ENCODE measurements around the gene MCHR1. TPM values are rescaled to one million over a fixed set of nuclear protein-coding genes. Genes with fewer than 3 reads are reported as not detected.

MCHR1 gene
- polyA plus RNA-seq, 4 donors = 0.04 to 0.39 TPM; not detected in 2

DNA sequence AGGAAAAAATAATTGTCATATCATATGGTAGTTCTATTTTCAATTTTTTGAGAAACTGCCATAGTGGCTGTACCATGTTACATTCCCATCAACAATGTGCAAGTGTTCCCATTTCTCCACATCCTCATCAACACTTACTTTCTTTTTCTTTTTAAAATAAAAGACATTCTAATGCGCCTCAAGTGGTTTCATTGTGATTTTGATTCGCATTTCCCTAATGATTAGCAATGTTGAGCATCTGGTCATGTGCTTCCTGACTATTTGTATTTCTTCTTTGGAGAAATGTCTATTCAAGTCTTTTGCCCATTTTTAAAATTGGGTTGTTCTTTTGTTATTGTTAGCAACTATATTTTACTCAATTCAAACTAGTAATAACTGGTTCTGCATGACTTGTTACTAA, 8.4 kb downstream of the MCHR1 start:
- Histone ChIP-seq H3K9me3 (ENCODE audit: control insufficient read depth in 2 of 2, insufficient read depth in 1 of 2, low read depth in 1 of 2, low read length in 1 of 2) (no peaks in the 10 kb centered on the region), H3K4me1 (ENCODE audit: control insufficient read depth in 3 of 3, insufficient read depth in 2 of 3, low read depth in 1 of 3, low read length in 2 of 3) (peaks cover 0 to 2% (median 0%) of the 10 kb centered on the region in 3 donors), H3K36me3 (ENCODE audit: control insufficient read depth in 3 of 3, insufficient read depth in 2 of 3, low read depth in 1 of 3, low read length in 3 of 3) (no peaks in the 10 kb centered on the region), H3K27me3 (ENCODE audit: control insufficient read depth in 3 of 3, insufficient read depth in 3 of 3, low read length in 3 of 3) (peaks cover 0 to 11% (median 0%) of the 10 kb centered on the region in 3 donors), H3K27ac (ENCODE audit: low read depth in 1 of 3, low read length in 2 of 3) (no peak overlapping the region), H3K4me3 (ENCODE audit: low read depth in 1 of 3, low read length in 3 of 3) (no peak overlapping the region)
- no peak for FAIRE-seq
- DNase-seq = no peak
- WGBS, 3 donors = 71 to 88% (median 81%) methylated on average over 2 of the region's 2 CpGs

DNA sequence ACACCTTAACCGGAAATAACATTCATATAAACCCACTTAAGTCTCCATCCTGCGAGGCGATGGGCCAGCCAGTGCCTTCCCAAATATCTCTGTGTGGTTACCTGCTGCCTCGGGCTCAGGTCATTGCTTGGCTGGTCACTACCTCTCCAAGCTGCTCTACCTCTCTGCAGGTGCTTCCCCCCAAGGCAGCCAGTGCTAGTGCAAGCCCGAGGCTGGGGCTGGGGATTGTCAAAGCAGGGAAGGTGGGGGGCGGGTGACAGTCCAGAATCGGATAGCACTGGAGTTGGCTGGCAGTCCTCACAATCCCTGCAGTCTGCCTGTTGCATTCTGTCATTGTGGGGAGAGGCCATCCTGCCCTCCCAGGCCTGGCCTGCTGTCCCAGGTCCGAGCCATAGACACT, 11.1 kb downstream of the MCHR1 start:
- DNase-seq (no peak), FAIRE-seq (no peak)
- no peaks in the 10 kb centered on the region for H3K36me3 ChIP-seq (ENCODE audit: control insufficient read depth in 3 of 3, insufficient read depth in 2 of 3, low read depth in 1 of 3, low read length in 3 of 3)
- no peak overlapping the region for H3K27ac ChIP-seq (ENCODE audit: low read depth in 1 of 3, low read length in 2 of 3)
- H3K4me1 ChIP-seq (ENCODE audit: control insufficient read depth in 3 of 3, insufficient read depth in 2 of 3, low read depth in 1 of 3, low read length in 2 of 3) = no peaks in the 10 kb centered on the region
- 69 to 82% (median 77%) methylated on average over 8 of the region's 8 CpGs for WGBS, 3 donors
- no peak overlapping the region for H3K4me3 ChIP-seq (ENCODE audit: low read depth in 1 of 3, low read length in 3 of 3)
- H3K27me3 ChIP-seq (ENCODE audit: control insufficient read depth in 3 of 3, insufficient read depth in 3 of 3, low read length in 3 of 3) = peaks cover 0 to under 1% (median 0%) of the 10 kb centered on the region in 3 donors
- H3K9me3 ChIP-seq (ENCODE audit: control insufficient read depth in 2 of 2, insufficient read depth in 1 of 2, low read depth in 1 of 2, low read length in 1 of 2) = no peaks in the 10 kb centered on the region

DNA sequence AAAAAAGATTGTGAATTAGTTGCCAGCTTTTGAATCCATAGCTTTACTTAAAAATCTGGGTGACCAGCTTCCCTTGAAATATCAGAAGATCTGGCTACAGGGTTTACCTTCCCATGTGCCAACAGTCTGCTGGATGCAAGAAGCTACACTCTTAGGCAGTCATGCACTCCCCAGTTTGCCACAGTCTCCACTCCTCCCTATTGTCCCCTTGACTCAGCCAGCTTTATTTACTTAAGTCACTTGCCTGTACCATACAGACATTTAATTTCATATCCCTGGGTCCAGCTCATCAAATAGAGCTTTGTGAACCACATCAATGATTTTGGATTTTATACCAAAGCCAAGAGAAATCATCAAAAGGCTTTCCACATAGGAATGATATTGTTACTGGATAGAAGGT, 12.2 kb downstream of the MCHR1 start:
- DNase-seq (no peak), FAIRE-seq (no peak)
- Histone ChIP-seq H3K4me3 (ENCODE audit: low read depth in 1 of 3, low read length in 3 of 3) (no peak overlapping the region), H3K36me3 (ENCODE audit: control insufficient read depth in 3 of 3, insufficient read depth in 2 of 3, low read depth in 1 of 3, low read length in 3 of 3) (no peaks in the 10 kb centered on the region), H3K4me1 (ENCODE audit: control insufficient read depth in 3 of 3, insufficient read depth in 2 of 3, low read depth in 1 of 3, low read length in 2 of 3) (no peaks in the 10 kb centered on the region), H3K9me3 (ENCODE audit: control insufficient read depth in 2 of 2, insufficient read depth in 1 of 2, low read depth in 1 of 2, low read length in 1 of 2) (no peaks in the 10 kb centered on the region), H3K27ac (ENCODE audit: low read depth in 1 of 3, low read length in 2 of 3) (no peak overlapping the region), H3K27me3 (ENCODE audit: control insufficient read depth in 3 of 3, insufficient read depth in 3 of 3, low read length in 3 of 3) (no peaks in the 10 kb centered on the region)

DNA sequence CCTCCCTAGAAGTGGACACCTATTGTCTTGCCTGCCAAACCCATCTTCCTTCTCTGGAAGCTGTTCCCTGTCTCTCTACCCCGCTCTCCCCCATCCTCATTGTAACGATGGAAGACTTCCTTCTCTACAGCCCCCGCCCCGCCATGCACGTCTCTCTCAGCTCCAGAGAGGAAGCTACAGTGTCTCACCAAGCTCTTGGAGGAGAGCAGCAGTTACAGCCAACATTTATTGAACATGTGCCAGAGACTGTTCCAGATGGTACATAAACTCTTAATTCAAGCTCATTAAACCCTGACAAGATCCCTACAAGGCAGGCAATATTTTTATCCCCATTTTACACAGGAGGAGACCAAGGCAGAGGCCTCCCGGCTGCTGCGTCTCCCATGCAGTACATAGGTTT, 15.1 kb downstream of the MCHR1 start:
- WGBS, 3 donors = 48 to 62% (median 60%) methylated on average over 7 of the region's 7 CpGs
- no peak overlapping the region for H3K4me3 ChIP-seq (ENCODE audit: low read depth in 1 of 3, low read length in 3 of 3)
- H3K27ac ChIP-seq (ENCODE audit: low read depth in 1 of 3, low read length in 2 of 3) = no peak overlapping the region
- no peak for FAIRE-seq
- H3K36me3 ChIP-seq (ENCODE audit: control insufficient read depth in 3 of 3, insufficient read depth in 2 of 3, low read depth in 1 of 3, low read length in 3 of 3) = no peaks in the 10 kb centered on the region
- DNase-seq = no peak
- no peaks in the 10 kb centered on the region for H3K9me3 ChIP-seq (ENCODE audit: control insufficient read depth in 2 of 2, insufficient read depth in 1 of 2, low read depth in 1 of 2, low read length in 1 of 2)
- peaks cover 0 to 2% (median 0%) of the 10 kb centered on the region in 3 donors for H3K27me3 ChIP-seq (ENCODE audit: control insufficient read depth in 3 of 3, insufficient read depth in 3 of 3, low read length in 3 of 3)
- no peaks in the 10 kb centered on the region for H3K4me1 ChIP-seq (ENCODE audit: control insufficient read depth in 3 of 3, insufficient read depth in 2 of 3, low read depth in 1 of 3, low read length in 2 of 3)

DNA sequence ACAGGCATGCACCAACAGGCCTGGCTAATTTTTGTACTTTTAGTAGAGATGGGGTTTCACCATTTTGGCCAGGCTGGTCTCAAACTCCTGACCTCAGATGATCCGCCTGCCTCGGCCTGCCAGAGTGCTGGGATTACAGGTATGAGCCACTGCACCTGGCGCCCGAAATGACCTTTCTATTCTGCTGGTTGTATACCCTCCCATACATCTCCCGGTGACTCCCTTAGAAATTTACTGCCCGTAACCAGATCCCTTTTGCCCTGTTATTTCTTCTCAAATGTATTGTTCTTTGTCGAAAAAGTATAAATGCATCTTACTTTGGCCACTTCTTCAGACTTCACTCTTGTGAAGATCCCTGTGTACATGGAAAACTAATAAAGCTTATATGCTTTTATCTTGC, 22.0 kb downstream of the MCHR1 start:
- Histone ChIP-seq H3K9me3 (ENCODE audit: control insufficient read depth in 2 of 2, insufficient read depth in 1 of 2, low read depth in 1 of 2, low read length in 1 of 2) (peaks cover 0 to 3% of the 10 kb centered on the region in 2 donors), H3K4me1 (ENCODE audit: control insufficient read depth in 3 of 3, insufficient read depth in 2 of 3, low read depth in 1 of 3, low read length in 2 of 3) (no peaks in the 10 kb centered on the region), H3K36me3 (ENCODE audit: control insufficient read depth in 3 of 3, insufficient read depth in 2 of 3, low read depth in 1 of 3, low read length in 3 of 3) (no peaks in the 10 kb centered on the region), H3K27ac (ENCODE audit: low read depth in 1 of 3, low read length in 2 of 3) (no peak overlapping the region), H3K27me3 (ENCODE audit: control insufficient read depth in 3 of 3, insufficient read depth in 3 of 3, low read length in 3 of 3) (peaks cover 0 to 2% (median 0%) of the 10 kb centered on the region in 3 donors), H3K4me3 (ENCODE audit: low read depth in 1 of 3, low read length in 3 of 3) (no peak overlapping the region)
- no peak for FAIRE-seq
- no peak for DNase-seq
- WGBS, 3 donors = 82 to 95% (median 85%) methylated on average over 7 of the region's 7 CpGs

DNA sequence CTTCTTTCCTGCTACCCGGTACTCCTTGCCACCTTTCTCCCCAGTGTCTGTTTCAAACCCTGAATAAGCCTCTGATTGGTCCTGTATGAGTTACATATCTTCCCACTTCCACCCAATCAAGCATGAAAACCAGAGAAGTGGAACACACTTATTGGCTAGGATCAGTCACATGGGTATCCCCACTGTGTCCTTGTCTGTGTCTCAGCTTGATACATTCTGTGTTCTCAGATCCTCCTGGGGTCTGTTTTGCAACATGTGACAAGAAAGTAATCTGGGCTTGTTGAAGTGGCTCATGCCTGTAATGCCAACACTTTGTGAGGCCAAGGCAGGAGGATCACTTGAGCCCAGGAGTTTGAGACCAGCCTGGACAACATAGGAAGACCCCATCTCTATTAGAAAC, 23.9 kb downstream of the MCHR1 start:
- no peak for FAIRE-seq
- H3K27me3 ChIP-seq (ENCODE audit: control insufficient read depth in 3 of 3, insufficient read depth in 3 of 3, low read length in 3 of 3) = peaks cover 0 to under 1% (median 0%) of the 10 kb centered on the region in 3 donors
- DNase-seq = no peak
- H3K27ac ChIP-seq (ENCODE audit: low read depth in 1 of 3, low read length in 2 of 3) = no peak overlapping the region
- no peaks in the 10 kb centered on the region for H3K4me1 ChIP-seq (ENCODE audit: control insufficient read depth in 3 of 3, insufficient read depth in 2 of 3, low read depth in 1 of 3, low read length in 2 of 3)
- 88 to 93% (median 89%) methylated on average over 1 of the region's 1 CpG for WGBS, 3 donors
- H3K4me3 ChIP-seq (ENCODE audit: low read depth in 1 of 3, low read length in 3 of 3) = no peak overlapping the region
- peaks cover 0 to 9% of the 10 kb centered on the region in 2 donors for H3K9me3 ChIP-seq (ENCODE audit: control insufficient read depth in 2 of 2, insufficient read depth in 1 of 2, low read depth in 1 of 2, low read length in 1 of 2)
- H3K36me3 ChIP-seq (ENCODE audit: control insufficient read depth in 3 of 3, insufficient read depth in 2 of 3, low read depth in 1 of 3, low read length in 3 of 3) = no peaks in the 10 kb centered on the region

DNA sequence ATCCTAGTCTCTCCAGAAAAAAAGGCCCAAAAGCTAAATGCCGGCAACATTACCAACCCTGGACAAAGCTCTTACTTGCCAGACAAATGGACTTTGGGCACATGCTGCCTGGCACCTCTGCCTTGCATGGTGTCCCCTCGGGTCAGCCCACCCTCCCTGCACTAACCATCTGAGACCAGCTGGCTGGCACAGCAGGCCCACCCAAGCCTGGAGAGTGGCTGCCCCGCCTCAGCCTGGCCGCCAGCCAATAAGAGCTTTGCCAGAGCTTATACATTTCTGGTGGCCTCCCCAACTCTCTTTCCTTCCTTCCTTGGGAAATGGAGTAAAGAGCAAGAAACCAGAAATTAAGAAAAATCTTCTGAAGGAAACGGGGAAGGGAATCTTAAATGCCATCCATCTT, 24.5 kb downstream of the MCHR1 start:
- H3K27ac ChIP-seq (ENCODE audit: low read depth in 1 of 3, low read length in 2 of 3) = no peak overlapping the region
- no peaks in the 10 kb centered on the region for H3K4me1 ChIP-seq (ENCODE audit: control insufficient read depth in 3 of 3, insufficient read depth in 2 of 3, low read depth in 1 of 3, low read length in 2 of 3)
- H3K27me3 ChIP-seq (ENCODE audit: control insufficient read depth in 3 of 3, insufficient read depth in 3 of 3, low read length in 3 of 3) = no peaks in the 10 kb centered on the region
- H3K4me3 ChIP-seq (ENCODE audit: low read depth in 1 of 3, low read length in 3 of 3) = no peak overlapping the region
- DNase-seq = no peak
- 64 to 88% (median 70%) methylated on average over 5 of the region's 5 CpGs for WGBS, 3 donors
- FAIRE-seq = no peak
- no peaks in the 10 kb centered on the region for H3K36me3 ChIP-seq (ENCODE audit: control insufficient read depth in 3 of 3, insufficient read depth in 2 of 3, low read depth in 1 of 3, low read length in 3 of 3)
- H3K9me3 ChIP-seq (ENCODE audit: control insufficient read depth in 2 of 2, insufficient read depth in 1 of 2, low read depth in 1 of 2, low read length in 1 of 2) = peaks cover 0 to 9% of the 10 kb centered on the region in 2 donors

DNA sequence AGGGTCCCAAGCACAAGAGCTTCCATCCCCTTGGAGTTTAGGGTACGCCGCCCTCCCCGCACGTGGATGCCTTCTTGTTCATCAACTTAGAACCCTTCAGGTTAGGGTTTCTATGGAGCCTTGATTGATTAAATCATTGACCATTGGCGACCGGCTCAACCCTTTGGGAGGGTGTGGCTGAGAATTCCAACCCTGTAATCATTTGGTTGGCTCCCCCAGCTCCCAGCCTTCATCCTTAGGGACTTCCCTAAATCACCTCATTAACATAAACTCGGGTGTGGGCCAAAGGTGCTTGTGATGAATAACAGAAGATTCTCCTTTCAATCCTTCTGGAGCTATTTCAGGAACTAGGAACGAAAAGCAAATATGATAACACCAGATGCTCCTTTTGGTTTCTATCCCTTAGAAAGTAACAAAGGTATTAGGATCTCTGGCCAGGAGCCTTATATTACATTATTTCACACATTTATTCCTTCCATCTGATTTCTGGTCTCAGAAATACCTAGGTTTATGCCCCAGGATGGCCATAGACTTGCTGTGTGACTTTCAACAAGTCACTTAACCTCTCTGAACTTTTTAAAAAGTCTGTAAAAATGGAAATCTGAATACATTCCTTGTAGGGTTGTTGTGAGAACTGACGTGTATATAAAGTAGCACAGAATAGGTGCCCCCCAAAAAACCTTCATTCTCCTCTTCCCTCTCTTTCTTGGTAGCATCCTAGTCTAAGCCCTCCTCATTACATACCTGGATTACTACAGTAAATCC, 26.8 kb downstream of the MCHR1 start:
- Histone ChIP-seq H3K9me3 (ENCODE audit: control insufficient read depth in 2 of 2, insufficient read depth in 1 of 2, low read depth in 1 of 2, low read length in 1 of 2) (peaks cover 0 to 9% of the 10 kb centered on the region in 2 donors), H3K27ac (ENCODE audit: low read depth in 1 of 3, low read length in 2 of 3) (no peak overlapping the region), H3K4me1 (ENCODE audit: control insufficient read depth in 3 of 3, insufficient read depth in 2 of 3, low read depth in 1 of 3, low read length in 2 of 3) (peaks cover 0 to under 1% (median 0%) of the 10 kb centered on the region in 3 donors), H3K27me3 (ENCODE audit: control insufficient read depth in 3 of 3, insufficient read depth in 3 of 3, low read length in 3 of 3) (no peaks in the 10 kb centered on the region), H3K36me3 (ENCODE audit: control insufficient read depth in 3 of 3, insufficient read depth in 2 of 3, low read depth in 1 of 3, low read length in 3 of 3) (no peaks in the 10 kb centered on the region), H3K4me3 (ENCODE audit: low read depth in 1 of 3, low read length in 3 of 3) (no peak overlapping the region)
- 67 to 71% (median 68%) methylated on average over 9 of the region's 9 CpGs for WGBS, 3 donors
- DNase-seq (no peak), FAIRE-seq (no peak)

DNA sequence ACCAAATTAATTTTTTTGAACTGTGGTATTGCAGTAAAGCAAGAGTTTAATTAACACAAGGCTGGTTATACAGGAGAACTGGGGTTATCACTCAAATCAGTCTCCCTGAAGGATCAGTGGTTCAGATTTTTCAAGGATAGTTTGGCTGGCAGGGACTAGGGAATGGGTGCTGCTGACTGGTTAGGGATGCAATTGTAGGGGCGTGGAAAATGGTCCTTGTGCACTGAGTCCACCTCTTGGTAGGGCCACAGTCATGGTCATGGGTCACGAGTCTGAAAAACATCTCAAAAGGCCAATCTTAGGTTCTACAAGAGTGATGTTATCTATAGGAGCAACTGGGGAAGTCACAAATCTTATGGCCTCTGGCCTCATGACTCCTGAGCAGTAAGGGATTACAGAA, 27.9 kb downstream of the MCHR1 start:
- WGBS, 3 donors = 80 to 93% (median 84%) methylated on average over 2 of the region's 2 CpGs

More for the DNA sequence above, 27.9 kb downstream of the MCHR1 start:
- no peak for FAIRE-seq
- Histone ChIP-seq H3K27me3 (ENCODE audit: control insufficient read depth in 3 of 3, insufficient read depth in 3 of 3, low read length in 3 of 3) (no peaks in the 10 kb centered on the region), H3K4me1 (ENCODE audit: control insufficient read depth in 3 of 3, insufficient read depth in 2 of 3, low read depth in 1 of 3, low read length in 2 of 3) (peaks cover 0 to 9% (median 0%) of the 10 kb centered on the region in 3 donors), H3K9me3 (ENCODE audit: control insufficient read depth in 2 of 2, insufficient read depth in 1 of 2, low read depth in 1 of 2, low read length in 1 of 2) (peaks cover 0 to 8% of the 10 kb centered on the region in 2 donors), H3K36me3 (ENCODE audit: control insufficient read depth in 3 of 3, insufficient read depth in 2 of 3, low read depth in 1 of 3, low read length in 3 of 3) (no peaks in the 10 kb centered on the region), H3K4me3 (ENCODE audit: low read depth in 1 of 3, low read length in 3 of 3) (no peak overlapping the region), H3K27ac (ENCODE audit: low read depth in 1 of 3, low read length in 2 of 3) (no peak overlapping the region)
- no peak for DNase-seq

Data from small intestine (tissue), 7 donors.